HG03095 (cell line): ENCODE results near the gene TMEM167B.

Experiments used
- ATAC-seq: cut with Tn5 transposase; IDR thresholded peaks from one replicate; pipeline ENCODE4 v1.9.1; 2021; ENCODE audit warnings: moderate library complexity; ENCODE audit not compliant: unreplicated experiment

The TMEM167B gene

DNA sequence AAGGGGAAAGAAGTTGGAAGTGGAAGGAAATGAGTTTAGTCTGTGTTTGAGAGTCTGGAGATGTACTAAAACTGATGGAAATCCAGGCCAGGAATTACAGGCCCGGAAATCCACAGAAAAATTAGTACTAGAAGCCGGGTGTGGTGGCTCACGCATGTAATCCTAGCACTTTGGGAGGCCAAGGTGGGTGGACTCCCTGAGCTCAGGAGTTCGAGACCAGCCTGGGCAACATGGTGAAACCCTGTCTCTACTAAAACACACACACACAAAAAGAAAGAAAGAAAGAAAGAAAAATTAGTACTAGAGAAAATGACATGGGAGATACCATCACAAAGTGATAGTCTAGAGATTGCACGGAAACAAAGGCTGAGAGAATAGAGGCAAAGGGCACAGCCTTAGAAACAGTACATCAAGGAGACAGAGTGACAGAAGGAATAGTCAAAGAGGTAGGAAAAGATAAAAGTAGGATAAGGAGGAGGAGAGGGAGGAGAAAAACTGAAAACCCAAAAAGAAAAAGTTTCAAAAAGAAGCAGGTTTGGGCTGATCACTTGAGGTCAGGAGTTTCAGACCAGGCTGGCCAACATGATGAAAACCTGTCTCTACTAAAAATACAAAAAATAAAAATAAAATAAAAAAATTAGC is 10.0 kb upstream of the TMEM167B start:
- no peak for ATAC-seq

DNA sequence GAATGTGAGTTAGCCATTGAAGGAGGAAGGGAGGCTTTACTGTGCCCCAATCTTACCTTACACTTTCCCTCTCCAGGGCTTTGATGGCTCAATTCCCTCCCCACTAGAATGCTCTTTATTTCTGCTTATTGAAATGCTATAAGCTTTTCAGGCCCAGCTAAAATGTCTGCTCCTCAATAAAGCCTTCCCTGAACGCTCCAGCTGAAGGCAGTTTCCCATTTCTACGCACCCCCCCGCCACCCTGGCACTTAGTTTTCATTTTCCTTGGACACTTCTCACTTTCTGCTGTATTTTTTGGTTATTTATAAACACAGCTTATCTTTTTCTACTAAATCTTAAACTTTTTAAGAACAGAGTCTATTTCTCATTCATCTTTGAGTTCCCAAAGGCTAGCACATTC is 7.1 kb upstream of the TMEM167B start:
- ATAC-seq: no peak

DNA sequence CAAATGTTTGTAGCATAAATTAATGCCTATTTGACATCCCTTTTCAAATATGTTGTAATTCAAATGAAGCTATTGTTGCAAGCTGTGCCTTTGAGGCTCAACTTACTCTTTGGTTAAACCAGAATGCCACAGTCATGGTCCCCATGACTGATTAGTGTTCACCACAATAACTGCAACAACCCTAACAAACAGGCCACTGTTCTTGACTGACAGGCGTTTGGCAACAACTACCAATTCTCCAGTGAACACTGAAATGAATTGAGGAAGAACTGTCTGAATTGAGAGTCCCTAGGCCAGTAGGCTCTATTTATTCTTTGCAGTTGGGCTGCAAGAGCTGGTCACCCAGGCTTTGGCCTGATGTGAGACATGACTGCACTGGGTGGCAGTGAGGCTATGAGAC is 6.6 kb upstream of the TMEM167B start:
- no peak for ATAC-seq

- ATAC-seq: no peak
Measured at GRCh38 chr1:109084563-109085517, 5.7 kb upstream of the TMEM167B start.

DNA sequence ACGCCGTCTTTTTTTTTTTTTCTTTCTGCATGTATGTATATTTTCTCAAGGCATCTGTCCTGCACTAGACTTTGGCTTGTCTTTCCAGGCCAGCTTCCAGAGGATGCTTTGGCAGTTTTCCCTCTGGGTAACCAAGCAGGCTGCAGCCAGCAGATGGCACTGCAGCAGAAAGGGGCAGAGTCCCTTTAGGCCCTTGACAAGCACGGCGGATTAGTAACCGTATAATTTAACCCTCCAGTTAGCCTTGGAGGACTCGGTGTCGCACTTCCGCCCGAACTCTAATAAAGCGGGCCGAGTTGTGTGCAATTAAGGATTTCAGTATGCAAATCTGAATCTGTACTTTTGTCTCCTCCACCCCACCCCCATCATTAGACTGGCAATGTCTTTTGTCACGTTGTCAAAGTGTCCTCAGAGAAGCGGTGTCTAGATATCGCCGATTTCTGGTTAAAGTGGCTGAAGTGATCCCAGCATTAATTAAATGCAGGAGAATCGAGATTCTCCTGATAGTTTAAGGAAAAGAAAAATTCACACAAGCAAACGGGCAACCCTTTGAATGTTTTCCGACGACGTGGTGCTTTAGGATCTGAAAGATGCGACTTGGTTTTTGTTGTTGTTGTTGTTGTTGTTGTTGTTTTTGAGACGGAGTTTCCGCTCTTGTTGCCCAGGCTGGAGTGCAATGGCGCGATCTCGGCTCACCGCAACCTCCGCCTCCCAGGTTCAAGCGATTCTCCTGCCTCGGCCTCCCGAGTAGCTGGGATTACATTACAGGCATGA is 1.1 kb upstream of the TMEM167B start:
- no peak for ATAC-seq

- ATAC-seq: peak; percentile 54
Measured at GRCh38 chr1:109091078-109091838, 694 bp downstream of the TMEM167B start.

DNA sequence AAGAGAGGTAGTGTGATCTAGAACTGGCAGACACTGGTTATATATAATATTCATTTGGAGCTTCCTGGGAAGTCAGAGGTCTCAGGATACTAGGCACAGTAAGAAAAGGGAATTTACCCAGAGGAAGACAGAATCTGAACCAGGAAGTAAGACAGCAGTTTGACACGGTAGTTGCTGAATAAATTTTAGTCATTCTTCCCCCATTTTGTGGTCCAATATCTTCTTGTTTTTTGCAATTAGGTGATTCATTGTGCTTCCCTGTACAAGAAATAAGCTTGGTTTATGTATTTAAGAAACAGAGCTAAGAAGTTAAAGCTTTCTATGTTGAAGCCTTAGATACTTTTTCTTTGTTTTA is 1.3 kb downstream of the TMEM167B start:
- ATAC-seq: no peak

DNA sequence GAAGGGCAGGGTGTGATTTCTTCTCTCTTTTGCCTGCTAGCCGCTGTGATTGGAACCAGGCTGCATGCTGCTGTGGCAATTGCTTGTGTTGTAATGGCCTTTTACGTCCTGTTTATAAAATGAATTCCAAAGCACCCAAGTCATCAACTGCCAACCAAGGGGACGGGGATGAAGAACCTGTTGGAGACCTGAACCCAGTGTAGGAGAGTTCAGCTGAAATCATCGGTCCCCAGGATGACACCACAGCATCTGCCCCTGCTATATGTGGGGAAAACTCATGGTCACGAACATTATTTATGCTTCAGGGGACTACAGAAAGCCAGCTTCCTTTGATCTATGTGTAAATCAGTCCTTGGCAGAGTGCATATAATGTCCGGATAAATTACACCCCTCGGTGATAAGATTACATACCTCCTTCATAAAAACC is 3.8 kb downstream of the TMEM167B start:
- ATAC-seq: no peak

DNA sequence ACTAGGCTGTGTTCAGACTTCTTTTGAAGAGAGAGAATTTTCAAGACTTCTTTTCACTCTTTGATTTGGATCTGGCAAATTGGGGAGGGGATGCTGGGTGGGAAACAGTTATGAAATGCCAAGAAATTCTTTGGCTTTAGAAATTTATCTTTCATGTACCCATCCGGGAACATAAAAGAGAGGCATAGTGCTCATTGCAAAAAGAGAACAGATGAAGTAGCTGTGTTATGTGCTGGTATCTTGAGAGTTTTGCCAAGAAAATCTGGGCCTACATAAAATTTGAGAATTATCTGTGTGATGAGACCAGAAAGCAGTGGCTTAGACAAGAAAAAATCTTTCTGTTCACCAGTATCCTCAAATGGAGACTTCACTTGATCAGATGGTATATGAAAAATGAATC is 4.3 kb downstream of the TMEM167B start:
- ATAC-seq: no peak

GRCh38 chr1:109095631-109096030 is 5.1 kb downstream of the TMEM167B start:
- ATAC-seq: no peak

GRCh38 chr1:109096120-109096519 is 5.6 kb downstream of the TMEM167B start:
- ATAC-seq: no peak

DNA sequence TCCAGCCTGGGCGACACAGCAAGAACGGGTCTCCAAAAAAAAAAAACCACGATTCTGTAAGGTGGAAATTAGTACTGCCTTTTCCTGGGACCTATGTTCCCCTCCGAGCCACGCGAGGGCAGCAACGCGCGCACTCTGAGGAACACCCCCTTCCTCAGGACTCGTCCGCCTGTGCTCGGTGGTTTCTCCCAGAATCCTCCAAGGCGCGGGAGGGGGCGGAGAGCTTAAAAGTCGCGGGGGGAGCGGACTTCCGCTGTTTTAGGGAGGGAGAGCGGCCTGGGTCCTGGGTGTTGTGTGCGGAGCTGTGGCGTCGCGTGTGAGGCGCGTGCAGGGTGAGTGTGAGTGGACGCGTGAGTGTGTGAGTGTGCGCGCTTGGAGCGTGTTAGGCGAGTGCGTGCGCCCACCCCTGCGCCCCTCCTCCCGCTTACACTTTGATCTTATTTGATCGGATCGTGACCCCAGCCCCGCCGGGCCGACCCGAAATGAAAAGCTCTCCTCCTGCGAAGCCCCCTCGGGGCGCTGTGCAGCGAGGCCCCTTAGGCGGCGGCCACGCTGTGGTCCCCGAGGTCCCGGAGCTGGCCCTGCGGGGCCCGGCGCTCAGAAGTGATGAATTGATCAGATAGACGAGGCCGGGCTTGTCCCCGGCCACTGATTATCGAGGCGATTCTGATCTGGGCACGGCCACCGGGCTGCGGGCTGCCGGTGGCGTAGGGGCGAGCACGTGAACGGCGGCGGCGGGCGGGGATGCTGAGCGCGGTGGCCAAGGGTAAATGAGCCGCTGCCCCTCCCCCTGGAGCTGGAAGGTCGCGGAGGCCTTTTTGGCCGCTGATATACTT is 9.6 kb downstream of the TMEM167B start:
- ATAC-seq: peak; percentile 81

- ATAC-seq: no peak
Measured at GRCh38 chr1:109104364-109105151, 14.0 kb downstream of the TMEM167B start.

DNA sequence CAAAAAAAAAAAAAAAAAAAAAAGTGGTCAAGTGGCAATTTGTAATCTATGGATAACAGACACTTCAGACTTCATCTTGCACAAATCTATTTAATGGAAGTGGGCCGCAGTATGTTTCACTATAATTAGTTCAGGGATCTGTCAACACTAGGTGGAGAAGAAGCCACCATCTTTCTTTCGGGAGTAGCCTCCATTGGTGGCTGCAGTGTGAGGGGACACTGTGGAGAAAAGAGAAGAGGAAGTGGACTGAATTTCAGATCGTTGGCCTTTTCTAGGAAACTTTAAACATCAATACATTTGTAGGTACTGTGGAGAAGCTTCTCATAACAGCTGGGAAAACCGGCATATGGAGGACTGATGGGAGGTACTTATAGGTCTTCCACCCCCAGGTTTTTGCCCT is 15.3 kb downstream of the TMEM167B start:
- ATAC-seq: no peak

DNA sequence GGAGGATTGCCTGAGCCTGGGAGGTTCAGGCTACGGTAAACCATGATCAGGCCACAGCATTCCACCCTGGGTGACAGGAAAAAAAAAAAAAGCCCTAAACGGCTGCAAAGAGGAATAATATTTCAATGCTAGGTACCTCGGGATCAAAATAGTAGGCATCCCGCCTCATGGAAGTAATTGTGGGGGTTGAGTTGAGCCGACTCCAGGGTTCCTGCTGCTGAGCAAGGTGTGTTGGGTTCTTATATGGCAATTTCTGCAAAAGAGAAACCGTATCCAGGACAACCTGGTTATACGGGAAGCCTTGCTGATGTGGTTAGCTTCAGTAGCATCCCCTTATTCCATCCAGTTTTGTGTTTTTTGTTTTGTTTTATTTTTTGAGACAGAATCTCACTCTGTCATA is 17.2 kb downstream of the TMEM167B start:
- no peak for ATAC-seq

- ATAC-seq: no peak
Measured at GRCh38 chr1:109109906-109110305, 19.3 kb downstream of the TMEM167B start.

- no peak for ATAC-seq
Measured at GRCh38 chr1:109111386-109112055, 21.0 kb downstream of the TMEM167B start.

DNA sequence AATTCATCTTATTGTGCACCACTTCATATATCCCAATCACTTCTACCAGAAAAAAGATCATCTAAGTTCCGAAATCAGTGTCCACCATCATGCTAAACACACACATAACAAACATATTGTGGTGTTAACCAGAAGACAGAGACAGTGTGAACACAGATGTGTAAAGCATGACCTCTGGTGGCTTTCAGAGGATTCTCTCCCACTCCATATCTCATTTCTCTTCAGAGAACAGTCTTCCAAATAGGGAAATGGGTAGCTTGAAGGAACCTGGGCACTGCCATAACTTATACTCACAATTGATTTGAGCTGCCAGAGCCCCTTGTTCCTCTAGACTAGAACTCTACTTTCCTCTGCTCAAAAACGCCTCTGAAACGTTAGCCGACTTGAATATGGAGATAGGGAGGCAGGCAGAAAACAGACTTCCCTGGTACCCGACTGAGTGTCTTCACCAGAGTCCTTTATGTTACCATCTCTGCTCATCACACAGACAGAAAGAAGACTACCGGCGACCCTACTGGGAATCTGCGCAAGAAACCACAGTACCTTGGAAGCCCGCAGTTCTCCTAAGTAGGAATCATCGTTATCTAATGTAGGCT is 21.6 kb downstream of the TMEM167B start:
- no peak for ATAC-seq
